SKM-1 (cell line): ENCODE results near the gene P2RY1.

ENCODE experiments used
- DNase-seq: peaks from one replicate; lab custom pipeline; 2025; ENCODE audit not compliant: unreplicated experiment; lab: John Stamatoyannopoulos, UW

Gene P2RY1

GRCh38 chr3:152834776-152835600 lies at the start of gene P2RY1:
Gene P2RY1, plus strand, starts transcription at chr3:152835131. Its CDS starts 652 bp downstream, at chr3:152835783.
- peak; percentile 67 for DNase-seq

GRCh38 chr3:152786977-152787681 lies 47.8 kb upstream of the P2RY1 start:
- no peak for DNase-seq

- DNase-seq = no peak
Observed at GRCh38 chr3:152790651-152791387, 44.1 kb upstream of the P2RY1 start.

- DNase-seq = no peak
Observed at GRCh38 chr3:152793969-152794368, 41.0 kb upstream of the P2RY1 start.

- no peak for DNase-seq
Observed at GRCh38 chr3:152797751-152798432, 37.0 kb upstream of the P2RY1 start.

GRCh38 chr3:152811974-152812760 lies 22.8 kb upstream of the P2RY1 start:
- no peak for DNase-seq

GRCh38 chr3:152817400-152817799 lies 17.5 kb upstream of the P2RY1 start:
- DNase-seq = no peak

- DNase-seq = no peak
Observed at GRCh38 chr3:152818027-152818426, 16.9 kb upstream of the P2RY1 start.

- DNase-seq = no peak
Observed at GRCh38 chr3:152823173-152823572, 11.8 kb upstream of the P2RY1 start.

- no peak for DNase-seq
Observed at GRCh38 chr3:152823781-152824180, 11.2 kb upstream of the P2RY1 start.

- DNase-seq = no peak
Observed at GRCh38 chr3:152825566-152825965, 9.4 kb upstream of the P2RY1 start.

GRCh38 chr3:152826476-152826875 lies 8.5 kb upstream of the P2RY1 start:
- no peak for DNase-seq

GRCh38 chr3:152827313-152827712 lies 7.6 kb upstream of the P2RY1 start:
- DNase-seq = no peak

GRCh38 chr3:152828075-152828840 lies 6.7 kb upstream of the P2RY1 start:
- DNase-seq = no peak

- no peak for DNase-seq
Observed at GRCh38 chr3:152830245-152830644, 4.7 kb upstream of the P2RY1 start.

- no peak for DNase-seq
Observed at GRCh38 chr3:152832046-152832445, 2.9 kb upstream of the P2RY1 start.

- no peak for DNase-seq
Observed at GRCh38 chr3:152833089-152833488, 1.8 kb upstream of the P2RY1 start.

GRCh38 chr3:152834191-152834775 lies 648 bp upstream of the P2RY1 start:
- DNase-seq = no peak

- no peak for DNase-seq
Observed at GRCh38 chr3:152835601-152836102, 721 bp downstream of the P2RY1 start.
